Measurements from ENCODE around the gene CEPT1. TPM values are rescaled to one million over a fixed set of nuclear protein-coding genes. Genes with fewer than 3 reads are reported as not detected.

CEPT1 gene
- total and polyA plus RNA-seq, 10 of the 15 experiments (the other 5 are each of a cell fraction or from before 2014, with no cell fraction given), result 29.4 to 77.9 (median 54.8) TPM

GRCh38 chr1:111202366-111202706 lies 62.3 kb downstream of the CEPT1 start:
- ChIA-PET POLR2A (interaction anchor here (1.1 to 12.8 kb wide), 3 partner anchors 9 to 16 kb away, joined by 3 to 371 read pairs (median 28); no protein-coding TSS in a partner anchor), RAD21 (ENCODE audit: unreplicated experiment) (interaction anchor here (0.7 to 15.0 kb wide), 11 partner anchors 9 to 305 kb away, joined by 3 to 542 read pairs (median 5); no protein-coding TSS in a partner anchor), SMC1A (ENCODE audit: uncharacterized antibody, unreplicated experiment) (interaction anchor here (0.8 to 8.7 kb wide), 12 partner anchors 9 to 172 kb away, joined by 3 to 284 read pairs (median 6); no protein-coding TSS in a partner anchor), CTCF (interaction anchor here (0.5 to 14.9 kb wide), 5 partner anchors 15 to 355 kb away, joined by 3 to 239 read pairs (median 7); no protein-coding TSS in a partner anchor)
- H3K27ac ChIP-seq (ENCODE audit: control insufficient read depth, insufficient read depth), result peak overlapping the region; percentile 92
- FAIRE-seq (no peak), ATAC-seq (no peak), DNase-seq (ENCODE audit: low read depth, low spot score) (no peak)
- intact Hi-C loops (cut with micrococcal nuclease; ENCODE audit: unreplicated experiment), result loop anchor here (5.0 kb wide), 3 partner anchors 330 to 415 kb away; partner anchors contain the start of genes CD53 and RAP1A
- no peaks in the 10 kb centered on the region for H4K20me1 ChIP-seq (ENCODE audit: control insufficient read depth, insufficient read depth)
- H3K4me3 ChIP-seq, result peak overlapping the region; percentile 73
- TF ChIP-seq, protein P1, sequence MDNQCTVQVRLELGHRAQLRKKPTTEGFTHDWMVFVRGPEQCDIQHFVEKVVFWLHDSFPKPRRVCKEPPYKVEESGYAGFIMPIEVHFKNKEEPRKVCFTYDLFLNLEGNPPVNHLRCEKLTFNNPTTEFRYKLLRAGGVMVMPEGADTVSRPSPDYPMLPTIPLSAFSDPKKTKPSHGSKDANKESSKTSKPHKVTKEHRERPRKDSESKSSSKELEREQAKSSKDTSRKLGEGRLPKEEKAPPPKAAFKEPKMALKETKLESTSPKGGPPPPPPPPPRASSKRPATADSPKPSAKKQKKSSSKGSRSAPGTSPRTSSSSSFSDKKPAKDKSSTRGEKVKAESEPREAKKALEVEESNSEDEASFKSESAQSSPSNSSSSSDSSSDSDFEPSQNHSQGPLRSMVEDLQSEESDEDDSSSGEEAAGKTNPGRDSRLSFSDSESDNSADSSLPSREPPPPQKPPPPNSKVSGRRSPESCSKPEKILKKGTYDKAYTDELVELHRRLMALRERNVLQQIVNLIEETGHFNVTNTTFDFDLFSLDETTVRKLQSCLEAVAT (IDR thresholded peaks at IDR 0.05), result peak; percentile 80; the same call in 1 of the 2 replicates
- TF ChIP-seq LARP7 (IDR thresholded peaks at IDR 0.05) (0 out of 2 replicates have a peak, but pooled peaks have one; percentile 22), BMI1 (IDR thresholded peaks at IDR 0.05; ENCODE audit: borderline replicate concordance) (peak; percentile 19; the same call in 1 of the 2 replicates), CEBPB (IDR thresholded peaks at IDR 0.05; ENCODE audit: borderline replicate concordance in 1 of 2, low read depth in 2 of 2, low read length in 2 of 2) (no peak), RB1 (IDR thresholded peaks at IDR 0.05; ENCODE audit: borderline replicate concordance) (no peak), SMAD5 (IDR thresholded peaks at IDR 0.05; ENCODE audit: low read depth) (peak; percentile 56; the same call in 1 of the 2 replicates), JUNB (IDR thresholded peaks at IDR 0.05) (no peak), E2F4 (IDR thresholded peaks at IDR 0.05; ENCODE audit: low read depth, low read length) (no peak)
- BruUV-seq (replicated peaks), result no TSS peak
- no peaks in the 10 kb centered on the region for H3K9me3 ChIP-seq (replicated peaks; ENCODE audit: control insufficient read depth, insufficient read depth, low read length)
- H3K27me3 ChIP-seq (replicated peaks in 1 of 2; ENCODE audit: control insufficient read depth in 2 of 2, insufficient read depth in 2 of 2, low read length in 1 of 2), result no peaks in the 10 kb centered on the region
- in situ Hi-C loops (cut with MboI), result no loop called here
- WGBS (ENCODE audit: insufficient coverage, insufficient replicate concordance, low lambda C conversion rate, missing lambda C conversion rate), result 67% methylated on average over 1 of the region's 1 CpG
- H3K9ac ChIP-seq (ENCODE audit: control insufficient read depth, insufficient read depth, low read length), result peak overlapping the region; percentile 93
- no peak overlapping the region for H2AFZ ChIP-seq (ENCODE audit: control insufficient read depth, low read depth, low read length)
- peak overlapping the region; percentile 99 for H3K4me2 ChIP-seq (ENCODE audit: control insufficient read depth, insufficient read depth)
- peaks cover 73% of the 10 kb centered on the region for H3K79me2 ChIP-seq (ENCODE audit: control insufficient read depth, insufficient read depth, low read length)
- H3K36me3 ChIP-seq (ENCODE audit: control insufficient read depth in 2 of 2, insufficient read depth in 2 of 2, low read length in 1 of 2), result peaks cover 0 to 5% of the 10 kb centered on the region in 2 experiments; a peak in 2 of 4 replicates
- H3K4me1 ChIP-seq (ENCODE audit: control insufficient read depth, insufficient read depth, low read length), result peaks cover 39% of the 10 kb centered on the region

Measured in GM12878 (cell line).